Central memory CD4-positive, alpha-beta T cell (primary cell): ENCODE measurements around the gene CIRBP.

Experiments
- DNase-seq: peaks from one replicate; pipeline ENCODE4 v3.0.0; 2022

The CIRBP gene

GRCh38 chr19:1256646-1257474 is 12.3 kb upstream of the CIRBP start:
- no peak for DNase-seq

GRCh38 chr19:1257475-1258162 is 11.5 kb upstream of the CIRBP start:
- DNase-seq: no peak

GRCh38 chr19:1258163-1258492 is 11.0 kb upstream of the CIRBP start:
- DNase-seq: no peak

- DNase-seq: no peak
Measured at GRCh38 chr19:1258707-1259205, 10.4 kb upstream of the CIRBP start.

- peak; percentile 79 for DNase-seq
Measured at GRCh38 chr19:1259206-1259875, 9.8 kb upstream of the CIRBP start.

- peak; percentile 51 for DNase-seq
Measured at GRCh38 chr19:1259876-1260748, 9.0 kb upstream of the CIRBP start.

GRCh38 chr19:1260749-1261537 is 8.2 kb upstream of the CIRBP start:
- DNase-seq: peak; percentile 97

- no peak for DNase-seq
Measured at GRCh38 chr19:1261538-1261797, 7.7 kb upstream of the CIRBP start.

GRCh38 chr19:1261798-1262622 is 7.1 kb upstream of the CIRBP start:
- DNase-seq: peak; percentile 37

GRCh38 chr19:1262623-1263123 is 6.5 kb upstream of the CIRBP start:
- no peak for DNase-seq

GRCh38 chr19:1263188-1263587 is 5.9 kb upstream of the CIRBP start:
- DNase-seq: no peak

GRCh38 chr19:1264801-1265614 is 4.1 kb upstream of the CIRBP start:
- no peak for DNase-seq

GRCh38 chr19:1265615-1266128 is 3.5 kb upstream of the CIRBP start:
- no peak for DNase-seq

- peak; percentile 77 for DNase-seq
Measured at GRCh38 chr19:1266129-1266915, 2.8 kb upstream of the CIRBP start.

GRCh38 chr19:1266916-1267476 is 2.1 kb upstream of the CIRBP start:
- DNase-seq: peak; percentile 64

- DNase-seq: no peak
Measured at GRCh38 chr19:1267477-1268225, 1.5 kb upstream of the CIRBP start.

- no peak for DNase-seq
Measured at GRCh38 chr19:1268226-1269064, 687 bp upstream of the CIRBP start.
